ENCODE results near the gene CELSR1. TPM values are rescaled to one million over a fixed set of nuclear protein-coding genes. Genes with fewer than 3 reads are reported as not detected.

Gene CELSR1
- total RNA-seq, 4 donors from 2014 or later: 18.4 to 56.0 (median 31.0) TPM

- 91 to 94% methylated on average over 2 of the region's 2 CpGs for WGBS, 2 donors
- Histone ChIP-seq H3K4me3 (replicated peaks in 1 of 3) (no peak overlapping the region), H3K27ac (peak overlapping the region in 2 of 3 donors; percentile 58 to 92), H3K9me3 (no peaks in the 10 kb centered on the region), H3K36me3 (no peaks in the 10 kb centered on the region), H3K27me3 (no peaks in the 10 kb centered on the region), H3K4me1 (peaks cover 68 to 84% of the 10 kb centered on the region in 2 donors)
- TF ChIP-seq CTCF (IDR thresholded peaks at IDR 0.05): no peak
- no peak for TF ChIP-seq POLR2A (IDR thresholded peaks at IDR 0.05)
- intact Hi-C loops (cut with DNase I): no loop called here
- DNase-seq: no peak
These were observed 88.2 kb downstream of the CELSR1 start for GRCh38 chr22:46449116-46449691.

- no peaks in the 10 kb centered on the region for H3K27me3 ChIP-seq
- peak overlapping the region; percentile 56 to 92 (median 85) for H3K27ac ChIP-seq
- no peak for TF ChIP-seq POLR2A (IDR thresholded peaks at IDR 0.05)
- no peak for TF ChIP-seq CTCF (IDR thresholded peaks at IDR 0.05)
- peak; percentile 44 to 53 for DNase-seq
- 31 to 32% methylated on average over 6 of the region's 6 CpGs for WGBS, 2 donors
- H3K36me3 ChIP-seq: no peaks in the 10 kb centered on the region
- H3K4me3 ChIP-seq (replicated peaks in 1 of 3): no peak overlapping the region
- intact Hi-C loops (cut with DNase I): no loop called here
- H3K9me3 ChIP-seq: no peaks in the 10 kb centered on the region
- peaks cover 76 to 91% of the 10 kb centered on the region in 2 donors for H3K4me1 ChIP-seq
These were observed 89.1 kb downstream of the CELSR1 start for GRCh38 chr22:46448333-46448732.

- Histone ChIP-seq H3K27ac (peak overlapping the region; percentile 56 to 92 (median 85)), H3K36me3 (no peaks in the 10 kb centered on the region), H3K4me3 (replicated peaks in 1 of 3) (no peak overlapping the region), H3K4me1 (peaks cover 80 to 93% of the 10 kb centered on the region in 2 donors), H3K27me3 (no peaks in the 10 kb centered on the region), H3K9me3 (no peaks in the 10 kb centered on the region)
- peak in 1 of 2 donors; percentile 26 for DNase-seq
- no peak for TF ChIP-seq POLR2A (IDR thresholded peaks at IDR 0.05)
- 93 to 100% methylated on average over 2 to 3 of the region's 5 CpGs for WGBS, 2 donors
- intact Hi-C loops (cut with DNase I): no loop called here
These were observed 89.5 kb downstream of the CELSR1 start for GRCh38 chr22:46447906-46448305.

- H3K4me1 ChIP-seq: peaks cover 79 to 89% of the 10 kb centered on the region in 2 donors
- H3K36me3 ChIP-seq: no peaks in the 10 kb centered on the region
These were observed 90.6 kb downstream of the CELSR1 start for GRCh38 chr22:46446799-46447198.

GRCh38 chr22:46445771-46446420 lies 91.5 kb downstream of the CELSR1 start:
- intact Hi-C loops (cut with DNase I): no loop called here
- TF ChIP-seq POLR2A (IDR thresholded peaks at IDR 0.05): no peak
- no peak for TF ChIP-seq CTCF (IDR thresholded peaks at IDR 0.05)

More at GRCh38 chr22:46446799-46447198, 90.6 kb downstream of the CELSR1 start:
- H3K4me3 ChIP-seq (replicated peaks in 1 of 3): no peak overlapping the region
- H3K27ac ChIP-seq: peak overlapping the region; percentile 23 to 92 (median 85)
- TF ChIP-seq POLR2A (IDR thresholded peaks at IDR 0.05) (no peak), CTCF (IDR thresholded peaks at IDR 0.05) (no peak)
- WGBS, 2 donors: 48 to 51% methylated on average over 4 of the region's 4 CpGs
- intact Hi-C loops (cut with DNase I): no loop called here
- H3K27me3 ChIP-seq: no peaks in the 10 kb centered on the region
- DNase-seq: peak in 1 of 2 donors; percentile 25
- no peaks in the 10 kb centered on the region for H3K9me3 ChIP-seq

More at GRCh38 chr22:46445771-46446420, 91.5 kb downstream of the CELSR1 start:
- Histone ChIP-seq H3K27me3 (no peaks in the 10 kb centered on the region), H3K27ac (peak overlapping the region in 2 of 3 donors; percentile 8 to 92), H3K4me3 (replicated peaks in 1 of 3) (no peak overlapping the region), H3K36me3 (no peaks in the 10 kb centered on the region), H3K9me3 (no peaks in the 10 kb centered on the region), H3K4me1 (peaks cover 72 to 80% of the 10 kb centered on the region in 2 donors)
- DNase-seq: no peak
- WGBS, 2 donors: 91 to 94% methylated on average over 20 to 21 of the region's 21 CpGs

Measured in thyroid gland (tissue), 4 donors.